HG03064 (cell line): ENCODE results near the gene SRGAP2.
"Not testable (repeated sequence)": the region's sequence is repeated elsewhere in the genome, so short reads cannot be mapped to it uniquely, and the experiment has no call there.

Source experiments
- ATAC-seq: cut with Tn5 transposase; IDR thresholded peaks from one replicate; pipeline ENCODE4 v1.9.1; 2021; ENCODE audit warnings: low read depth; ENCODE audit not compliant: unreplicated experiment

The SRGAP2 gene

DNA sequence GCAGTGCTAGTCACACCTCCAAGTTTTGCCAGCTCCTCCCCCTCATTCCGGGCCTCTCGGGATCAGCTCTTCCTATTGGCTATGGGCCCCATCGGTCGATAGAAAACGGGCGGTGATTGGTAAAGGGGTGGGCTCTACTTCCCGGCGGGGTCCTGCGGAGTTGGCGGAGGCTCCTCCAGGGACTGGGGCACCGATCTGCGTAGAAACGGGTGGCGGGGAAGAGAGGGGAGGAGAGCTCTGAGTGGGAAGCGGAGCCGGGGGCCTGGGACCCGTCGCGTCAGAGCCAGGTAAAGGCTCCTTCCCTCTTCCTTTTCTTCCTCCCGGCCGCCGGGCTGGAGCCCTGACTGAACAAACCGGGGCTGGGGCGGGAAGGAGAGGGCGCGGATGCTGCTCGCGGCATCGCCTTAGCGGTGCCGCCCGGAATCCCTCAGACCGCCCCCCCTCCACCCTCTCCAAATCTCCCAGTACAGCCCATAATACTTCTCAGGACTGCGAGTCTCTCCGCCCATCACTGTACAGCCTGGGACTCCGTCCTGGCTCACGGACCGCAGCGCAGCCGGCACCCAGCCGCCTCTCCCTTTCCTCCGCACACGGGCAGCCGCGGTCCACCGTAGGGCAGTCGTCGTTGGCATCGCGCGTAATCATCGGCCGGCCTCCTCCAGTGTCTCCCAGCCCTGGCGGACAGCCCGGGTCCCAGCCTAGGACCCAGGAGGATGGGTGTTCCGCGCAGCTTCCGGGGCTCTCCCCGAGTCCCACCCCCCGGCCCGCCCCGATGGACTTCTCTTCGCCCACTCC, at the start of gene SRGAP2:
TSS of gene SRGAP2 (plus strand) at position 178 of the 795 bp plus-strand sequence. CDS start 2,430 bp downstream, outside the sequence.
- ATAC-seq: not testable (repeated sequence)

GRCh38 chr1:206167350-206168029, 35.9 kb upstream of the SRGAP2 start:
- ATAC-seq: not testable (repeated sequence)

DNA sequence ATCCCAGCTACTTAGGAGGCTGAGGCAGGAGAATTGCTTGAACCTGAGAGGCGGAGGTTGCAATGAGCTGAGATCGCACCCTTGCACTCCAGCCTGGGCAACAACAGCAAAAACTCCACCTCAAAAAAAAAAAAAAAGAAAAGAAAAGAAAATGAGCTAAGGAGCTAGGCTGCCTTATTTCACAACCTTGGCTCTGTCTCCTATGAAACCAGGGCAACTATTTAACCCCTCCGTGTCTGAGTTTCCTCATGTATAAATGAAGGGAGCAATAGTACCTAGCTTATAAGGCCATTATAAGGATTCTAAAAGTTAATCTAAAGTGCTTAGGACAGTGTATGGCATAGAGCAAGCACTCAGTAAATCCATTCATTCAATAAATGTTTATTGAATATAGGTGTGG, 33.5 kb upstream of the SRGAP2 start:
- ATAC-seq: not testable (repeated sequence)

DNA sequence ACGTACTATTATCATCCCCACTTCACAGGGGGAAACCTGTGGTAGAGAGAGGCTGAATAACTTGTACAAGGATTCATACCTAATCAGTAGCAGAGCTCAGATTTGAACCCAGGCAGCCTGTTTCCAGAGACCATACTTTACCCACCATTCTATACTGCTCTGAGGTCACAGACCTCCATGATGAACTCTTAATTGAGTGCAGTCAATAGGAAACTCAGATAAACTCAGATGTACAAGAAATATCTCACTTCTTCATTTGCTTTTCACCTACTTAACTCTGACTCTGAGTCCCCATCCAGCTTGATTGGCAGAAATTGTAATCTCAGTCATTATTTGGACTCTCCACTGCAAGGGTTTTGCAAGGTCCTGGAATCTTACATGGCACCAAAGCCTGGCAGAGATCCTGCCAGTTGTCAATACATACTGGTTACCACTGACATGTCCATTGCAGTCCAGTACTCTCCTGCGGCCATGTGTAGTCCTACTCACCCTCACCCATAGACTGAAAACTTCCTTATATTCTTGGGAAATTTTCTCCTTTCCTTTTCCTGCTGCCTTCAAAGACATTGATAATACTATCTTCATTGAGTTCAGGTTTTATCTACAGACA, 30.1 kb upstream of the SRGAP2 start:
- not testable (repeated sequence) for ATAC-seq

- not testable (repeated sequence) for ATAC-seq
Measured at GRCh38 chr1:206174182-206174868, 29.0 kb upstream of the SRGAP2 start.

DNA sequence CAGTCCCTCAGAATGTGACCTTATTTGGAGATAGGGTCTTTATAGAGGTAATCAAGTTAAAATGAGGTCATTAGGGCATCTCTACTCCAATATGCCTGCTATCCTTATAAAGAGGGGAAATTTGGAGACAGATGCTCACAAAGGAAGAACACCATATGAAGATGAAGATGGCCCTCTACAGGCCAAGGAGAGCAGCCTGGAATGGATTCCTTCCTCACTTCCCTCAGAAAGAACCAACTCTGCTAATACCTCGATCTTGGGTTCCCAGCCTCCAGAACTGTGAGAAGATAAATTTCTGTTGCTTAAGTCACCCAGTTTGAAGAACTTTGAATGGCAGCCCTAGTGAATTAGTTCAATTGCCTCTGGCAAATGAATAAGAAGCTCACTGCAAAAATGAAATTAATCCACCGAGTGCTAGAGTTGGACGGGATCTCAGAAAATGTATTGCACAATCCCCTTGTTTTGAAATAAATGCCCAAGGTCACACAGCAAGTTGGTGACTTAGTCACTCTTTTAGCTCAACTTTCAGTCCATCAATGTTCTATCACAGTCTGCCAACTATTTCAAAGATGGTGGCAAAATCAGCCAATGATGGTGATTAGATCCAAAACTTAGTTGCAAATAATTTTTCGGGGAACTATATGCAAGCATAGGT, 27.8 kb upstream of the SRGAP2 start:
- not testable (repeated sequence) for ATAC-seq

DNA sequence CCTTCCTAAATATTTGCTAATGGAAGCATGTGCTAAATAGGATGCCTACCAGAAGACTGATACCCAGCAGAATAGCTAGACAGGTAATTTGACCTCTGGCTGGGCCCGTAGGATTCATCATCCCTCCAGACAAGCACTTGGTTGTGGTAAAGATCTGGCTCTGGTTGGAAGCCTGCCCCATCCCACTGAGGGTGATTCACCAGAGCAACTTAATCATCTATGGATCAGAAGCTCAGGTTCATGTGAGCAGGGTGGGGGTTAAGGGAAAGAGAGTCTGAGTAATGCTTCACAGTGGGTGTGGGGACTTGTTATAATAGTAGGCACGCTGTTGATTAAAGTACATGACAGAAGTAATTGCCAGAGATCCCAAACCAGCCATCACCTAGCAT, 27.2 kb upstream of the SRGAP2 start:
- not testable (repeated sequence) for ATAC-seq

DNA sequence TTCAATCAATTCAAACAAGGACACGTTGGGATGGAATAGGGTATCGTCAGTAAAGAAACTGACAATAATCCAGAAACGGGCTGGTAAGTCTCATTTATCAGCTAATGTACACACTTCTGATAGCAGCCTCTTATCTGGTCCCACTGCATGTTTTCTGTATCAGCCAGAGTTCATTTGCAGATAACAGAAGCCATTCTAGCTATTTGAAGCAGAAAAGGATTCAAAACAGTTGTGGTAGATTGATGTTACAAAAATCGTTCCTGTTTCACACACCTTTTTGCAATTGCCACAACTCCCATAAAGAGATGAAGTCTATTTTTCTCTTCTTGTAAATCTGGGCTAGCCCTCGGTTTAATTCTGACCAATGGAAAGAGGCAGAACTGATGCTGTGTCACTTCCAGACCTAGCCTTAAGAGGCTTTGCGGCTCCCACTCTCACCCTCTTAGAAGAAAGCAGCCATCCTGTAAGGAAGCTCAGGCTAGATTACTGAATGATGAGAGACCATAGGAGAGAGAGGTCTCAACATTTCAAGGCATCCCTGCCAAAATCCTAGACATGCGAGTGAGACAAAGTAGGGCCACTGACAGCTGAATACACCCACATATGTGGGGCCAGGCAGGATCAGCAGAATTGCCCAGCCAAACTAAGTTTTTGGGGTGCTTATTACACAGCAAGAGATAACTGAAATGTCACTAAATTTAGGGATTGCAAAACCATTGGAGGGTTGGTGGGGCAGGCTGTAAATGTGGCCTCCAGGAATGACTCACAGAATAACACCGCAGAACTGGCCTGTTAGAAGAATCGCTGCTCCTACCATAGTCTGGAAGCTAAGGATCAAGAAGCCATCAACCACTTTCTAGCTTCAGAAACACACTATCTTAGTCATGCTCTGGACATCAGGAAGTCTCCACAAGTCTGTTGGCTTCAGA, 25.0 kb upstream of the SRGAP2 start:
- ATAC-seq: not testable (repeated sequence)

DNA sequence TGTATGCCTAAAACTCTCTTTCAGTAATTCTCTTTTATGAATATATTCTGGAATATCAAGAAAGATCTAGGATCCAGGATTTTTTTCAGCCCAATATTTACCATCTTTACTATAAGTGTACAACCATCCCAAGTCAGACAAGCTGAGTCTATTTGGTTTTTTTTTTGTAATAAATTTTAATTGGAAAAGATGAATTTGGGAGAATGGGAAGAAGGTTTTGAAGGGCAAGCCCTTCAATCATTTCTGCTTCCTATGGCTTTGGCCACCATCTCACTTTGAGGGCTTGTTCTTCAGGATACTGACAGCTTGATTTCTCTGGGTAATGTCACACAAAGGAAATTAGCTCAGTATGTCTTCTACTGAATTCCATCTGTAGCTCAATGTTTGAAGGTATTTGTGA, 23.7 kb upstream of the SRGAP2 start:
- ATAC-seq: not testable (repeated sequence)

DNA sequence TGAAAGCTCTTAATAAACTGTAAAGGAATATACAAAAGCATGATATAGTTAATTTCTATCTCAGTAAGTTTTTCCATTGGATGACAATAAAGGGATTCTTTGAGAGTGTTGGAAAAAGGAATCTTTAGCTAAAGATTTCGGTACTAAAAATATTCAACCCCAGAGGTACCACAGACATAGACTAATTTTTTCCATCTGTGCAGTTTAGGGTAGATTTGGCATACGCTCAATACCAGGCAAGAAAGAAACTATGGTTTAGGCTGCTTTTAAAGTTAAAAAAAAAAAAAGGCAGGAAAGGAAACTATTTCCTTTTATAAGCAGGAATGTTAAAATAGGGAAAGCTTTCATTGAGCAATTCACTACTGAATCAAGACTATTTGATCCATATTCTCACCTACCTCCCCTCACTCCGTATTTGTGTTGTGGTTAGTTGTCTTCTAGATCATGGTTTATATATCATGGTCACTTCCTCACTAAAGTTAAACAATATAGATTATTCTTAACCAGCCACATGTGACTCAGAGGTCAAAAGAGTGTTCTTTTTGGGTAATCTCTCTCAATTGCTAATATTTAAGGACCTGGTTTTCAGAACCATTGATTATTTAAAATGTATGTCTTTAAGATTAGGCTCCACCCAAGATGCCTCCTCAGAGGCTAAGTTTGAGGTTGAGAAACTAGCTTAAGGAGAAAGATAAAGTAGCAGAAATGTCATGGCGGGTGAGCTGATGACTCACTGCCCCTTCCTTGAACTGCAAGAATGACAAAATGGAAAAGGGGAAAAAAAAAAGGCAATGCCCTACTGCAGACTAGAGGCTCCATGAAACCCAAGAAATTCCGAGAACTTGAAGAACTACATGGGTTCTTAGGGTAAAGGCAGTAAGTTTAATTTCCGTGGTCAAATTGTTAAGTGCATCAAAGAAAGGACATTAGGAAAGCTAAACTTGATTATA, 20.7 kb upstream of the SRGAP2 start:
- not testable (repeated sequence) for ATAC-seq

DNA sequence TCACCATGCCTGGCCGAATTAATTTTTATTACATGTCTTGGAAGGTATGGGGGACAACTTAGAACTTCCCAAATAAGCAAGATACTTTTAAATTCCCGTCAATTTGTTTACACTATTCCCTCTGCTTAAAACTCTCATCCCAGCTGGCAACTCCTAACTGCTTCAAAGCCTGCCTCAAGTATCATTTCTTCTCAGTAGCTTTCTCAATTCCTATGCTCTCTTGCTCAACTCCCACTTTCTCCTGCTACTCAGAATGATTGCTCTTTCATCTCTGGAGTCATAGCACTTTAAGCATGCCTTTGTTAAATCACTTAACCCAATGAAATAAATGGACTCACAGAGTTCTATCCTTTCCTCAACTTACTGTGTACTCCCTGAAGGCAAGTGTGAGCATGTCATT, 19.6 kb upstream of the SRGAP2 start:
- not testable (repeated sequence) for ATAC-seq

DNA sequence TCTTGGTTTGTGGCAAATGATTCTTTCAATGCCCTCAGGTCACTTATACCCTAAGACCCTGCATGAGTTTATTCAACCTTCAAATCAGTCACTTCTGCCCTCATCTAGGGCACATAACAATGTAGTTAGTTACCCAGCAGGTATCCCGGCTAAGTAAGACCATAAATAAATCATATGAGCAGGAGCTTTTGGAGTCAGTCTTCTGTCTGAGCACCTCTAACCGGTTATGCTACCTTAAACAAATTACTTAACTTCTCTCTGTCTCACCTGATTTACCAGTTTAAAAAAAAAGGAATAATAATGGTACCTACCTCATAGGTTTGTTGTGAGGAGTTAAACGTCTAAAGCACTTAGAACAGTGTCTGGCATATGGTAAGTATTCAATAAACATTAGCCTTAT, 17.6 kb upstream of the SRGAP2 start:
- ATAC-seq: not testable (repeated sequence)

- ATAC-seq: not testable (repeated sequence)
Measured at GRCh38 chr1:206186826-206187225, 16.5 kb upstream of the SRGAP2 start.

DNA sequence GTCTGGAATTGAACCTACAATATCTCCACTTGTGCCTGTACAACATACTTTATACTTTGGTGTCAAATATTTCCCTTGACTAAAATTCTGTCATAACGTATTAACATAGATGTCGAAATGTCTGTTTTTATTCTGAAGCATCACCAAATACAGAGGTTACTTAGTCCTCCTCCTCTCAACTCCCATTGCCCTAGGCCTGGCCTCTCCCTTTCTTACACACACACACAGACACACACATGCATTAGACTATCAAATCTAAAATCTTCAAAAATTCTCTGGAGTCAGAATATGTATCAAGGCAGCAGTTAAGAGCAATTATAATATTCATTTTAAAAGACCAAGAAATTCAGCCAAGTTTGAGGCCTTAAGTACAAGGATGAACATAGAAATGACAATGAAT, 8.2 kb upstream of the SRGAP2 start:
- ATAC-seq: not testable (repeated sequence)

- not testable (repeated sequence) for ATAC-seq
Measured at GRCh38 chr1:206196748-206197424, 6.5 kb upstream of the SRGAP2 start.

GRCh38 chr1:206202789-206203363, 465 bp upstream of the SRGAP2 start, which contains the start of gene FAM72A:
TSS of gene FAM72A (minus strand) at chr1:206202839. CDS start at chr1:206202025, 814 bp downstream.
- ATAC-seq: peak; percentile 79

DNA sequence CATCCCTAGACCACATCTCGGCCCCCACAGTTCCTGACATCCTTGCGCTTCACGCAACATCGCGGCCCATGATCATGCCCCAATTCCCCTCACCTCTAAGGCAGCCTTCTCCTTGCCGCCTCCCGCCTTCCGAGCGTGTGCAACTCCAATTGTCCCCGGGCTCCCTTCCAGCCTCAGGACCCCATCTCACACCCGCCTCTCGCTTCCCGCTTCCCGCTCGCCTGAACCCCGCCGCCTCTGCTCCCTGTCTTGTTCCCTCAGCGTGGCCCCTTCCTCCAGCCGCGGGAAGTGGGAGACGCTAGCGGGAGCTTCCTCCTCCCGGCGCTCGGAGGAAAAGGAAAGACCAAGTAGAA, 794 bp downstream of the SRGAP2 start:
- ATAC-seq: not testable (repeated sequence)
